HepG2 (cell line): Measurements from ENCODE around the gene RHOT2. TPM values are rescaled to one million over a fixed set of nuclear protein-coding genes. Genes with fewer than 3 reads are reported as not detected.

Source experiments
- FIP1L1 ChIP-seq: fragments of 200-400 bp; formaldehyde crosslinking; IDR thresholded peaks from 2 replicates; pipeline ENCODE4 v1.6.1; 2018; ENCODE audit warnings: low read depth, mild to moderate bottlenecking, low read length, moderate library complexity, borderline replicate concordance; ENCODE audit not compliant: insufficient read depth
- GATA4 ChIP-seq: sonication (generic); IDR thresholded peaks from 2 replicates; pipeline ENCODE4 v1.6.1; 2016; ENCODE audit warnings: antibody characterized with exemption, low read depth, borderline replicate concordance
- HNF1A ChIP-seq, 2 experiments: sonication (generic) in 1 of 2; formaldehyde crosslinking in 1 of 2; IDR thresholded peaks; 2 replicates each; pipeline versions ENCODE4 v1.4.0 to v1.6.1; 2016 to 2020; ENCODE audit warnings: borderline replicate concordance in 1 of 2, low read depth in 1 of 2, mild to moderate bottlenecking in 1 of 2, missing genetic modification reagents in 1 of 2
- HNRNPUL1 ChIP-seq: fragments of 200-400 bp; formaldehyde crosslinking; IDR thresholded peaks from 2 replicates; pipeline ENCODE4 v1.6.1; 2017; ENCODE audit warnings: low read depth, mild to moderate bottlenecking, low read length, moderate library complexity
- SMAD1 ChIP-seq: sonication (generic); formaldehyde crosslinking; IDR thresholded peaks from 2 replicates; pipeline ENCODE4 v1.4.0; 2020; ENCODE audit warnings: missing genetic modification reagents, low read depth, mild to moderate bottlenecking, borderline replicate concordance
- ZNF543 ChIP-seq: sonication (generic); formaldehyde crosslinking; IDR thresholded peaks from 2 replicates; pipeline ENCODE4 v1.4.0; 2020; ENCODE audit warnings: mild to moderate bottlenecking, missing genetic modification reagents
- ZSCAN31 ChIP-seq: sonication (generic); formaldehyde crosslinking; IDR thresholded peaks from 2 replicates; pipeline ENCODE4 v1.5.0; 2020; ENCODE audit warnings: low read depth, mild to moderate bottlenecking, missing genetic modification reagents
- polyA plus RNA-seq, 8 experiments: library from polyadenylated mRNA; depleted of rRNA in 3 of 8; stranded (reverse) in 7 of 8; unstranded in 1 of 8; fragments of >200 nt; fragmentation: Illumina TruSeq in 4 of 8; extraction: Trizol in 4 of 8; gene quantifications; 2 replicates each; pipeline versions ENCODE4 v1.2.1 to v1.2.3, GENCODE V29; 2011 to 2016; ENCODE audit warnings: low read depth in 4 of 8, missing spikeins in 1 of 8, mixed read lengths in 1 of 8; ENCODE audit not compliant: insufficient read depth in 1 of 8
- total RNA-seq, 5 experiments: library from RNA; depleted of rRNA; stranded (reverse); fragments of >200 nt; fragmentation: Illumina TruSeq; extraction: Trizol; gene quantifications; 2 replicates each; pipeline ENCODE4 v1.2.3, GENCODE V29; 2016; ENCODE audit warnings: low read depth in 1 of 5
- TF ChIP-seq, protein P1 (sequence below): sonication (generic); formaldehyde crosslinking; IDR thresholded peaks from 2 replicates; pipeline ENCODE4 v1.5.0; 2020; ENCODE audit warnings: mild to moderate bottlenecking, missing genetic modification reagents, borderline replicate concordance
- TF ChIP-seq, protein P2 (sequence below): sonication (generic); formaldehyde crosslinking; IDR thresholded peaks from 2 replicates; pipeline ENCODE4 v1.5.1; 2020; ENCODE audit warnings: mild to moderate bottlenecking, missing genetic modification reagents, moderate library complexity
- TF ChIP-seq, protein P3 (sequence below): sonication (generic); formaldehyde crosslinking; IDR thresholded peaks from 2 replicates; pipeline ENCODE4 v1.4.0; 2020; ENCODE audit warnings: missing genetic modification reagents
- TF ChIP-seq, protein P4 (sequence below): sonication (generic); formaldehyde crosslinking; IDR thresholded peaks from 2 replicates; pipeline ENCODE4 v1.4.0; 2020; ENCODE audit warnings: low read depth, mild to moderate bottlenecking, missing genetic modification reagents

RHOT2 gene
- total and polyA plus RNA-seq, 2 of the 13 experiments (the other 11 are each of a cell fraction or from before 2014, with no cell fraction given) = 63.6 to 76.9 TPM

GRCh38 chr16:714558-715476 is 46.9 kb downstream of the RHOT2 start, which contains the start of gene METRN (continued):
- TF ChIP-seq, protein P1, sequence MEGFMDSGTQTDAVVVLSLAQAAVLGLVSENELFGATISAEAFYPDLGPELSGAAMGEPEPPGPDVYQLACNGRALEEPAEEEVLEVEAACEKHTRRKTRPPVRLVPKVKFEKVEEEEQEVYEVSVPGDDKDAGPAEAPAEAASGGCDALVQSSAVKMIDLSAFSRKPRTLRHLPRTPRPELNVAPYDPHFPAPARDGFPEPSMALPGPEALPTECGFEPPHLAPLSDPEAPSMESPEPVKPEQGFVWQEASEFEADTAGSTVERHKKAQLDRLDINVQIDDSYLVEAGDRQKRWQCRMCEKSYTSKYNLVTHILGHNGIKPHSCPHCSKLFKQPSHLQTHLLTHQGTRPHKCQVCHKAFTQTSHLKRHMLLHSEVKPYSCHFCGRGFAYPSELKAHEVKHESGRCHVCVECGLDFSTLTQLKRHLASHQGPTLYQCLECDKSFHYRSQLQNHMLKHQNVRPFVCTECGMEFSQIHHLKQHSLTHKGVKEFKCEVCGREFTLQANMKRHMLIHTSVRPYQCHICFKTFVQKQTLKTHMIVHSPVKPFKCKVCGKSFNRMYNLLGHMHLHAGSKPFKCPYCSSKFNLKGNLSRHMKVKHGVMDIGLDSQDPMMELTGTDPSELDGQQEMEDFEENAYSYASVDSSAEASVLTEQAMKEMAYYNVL = no peak
- TF ChIP-seq, protein P2, sequence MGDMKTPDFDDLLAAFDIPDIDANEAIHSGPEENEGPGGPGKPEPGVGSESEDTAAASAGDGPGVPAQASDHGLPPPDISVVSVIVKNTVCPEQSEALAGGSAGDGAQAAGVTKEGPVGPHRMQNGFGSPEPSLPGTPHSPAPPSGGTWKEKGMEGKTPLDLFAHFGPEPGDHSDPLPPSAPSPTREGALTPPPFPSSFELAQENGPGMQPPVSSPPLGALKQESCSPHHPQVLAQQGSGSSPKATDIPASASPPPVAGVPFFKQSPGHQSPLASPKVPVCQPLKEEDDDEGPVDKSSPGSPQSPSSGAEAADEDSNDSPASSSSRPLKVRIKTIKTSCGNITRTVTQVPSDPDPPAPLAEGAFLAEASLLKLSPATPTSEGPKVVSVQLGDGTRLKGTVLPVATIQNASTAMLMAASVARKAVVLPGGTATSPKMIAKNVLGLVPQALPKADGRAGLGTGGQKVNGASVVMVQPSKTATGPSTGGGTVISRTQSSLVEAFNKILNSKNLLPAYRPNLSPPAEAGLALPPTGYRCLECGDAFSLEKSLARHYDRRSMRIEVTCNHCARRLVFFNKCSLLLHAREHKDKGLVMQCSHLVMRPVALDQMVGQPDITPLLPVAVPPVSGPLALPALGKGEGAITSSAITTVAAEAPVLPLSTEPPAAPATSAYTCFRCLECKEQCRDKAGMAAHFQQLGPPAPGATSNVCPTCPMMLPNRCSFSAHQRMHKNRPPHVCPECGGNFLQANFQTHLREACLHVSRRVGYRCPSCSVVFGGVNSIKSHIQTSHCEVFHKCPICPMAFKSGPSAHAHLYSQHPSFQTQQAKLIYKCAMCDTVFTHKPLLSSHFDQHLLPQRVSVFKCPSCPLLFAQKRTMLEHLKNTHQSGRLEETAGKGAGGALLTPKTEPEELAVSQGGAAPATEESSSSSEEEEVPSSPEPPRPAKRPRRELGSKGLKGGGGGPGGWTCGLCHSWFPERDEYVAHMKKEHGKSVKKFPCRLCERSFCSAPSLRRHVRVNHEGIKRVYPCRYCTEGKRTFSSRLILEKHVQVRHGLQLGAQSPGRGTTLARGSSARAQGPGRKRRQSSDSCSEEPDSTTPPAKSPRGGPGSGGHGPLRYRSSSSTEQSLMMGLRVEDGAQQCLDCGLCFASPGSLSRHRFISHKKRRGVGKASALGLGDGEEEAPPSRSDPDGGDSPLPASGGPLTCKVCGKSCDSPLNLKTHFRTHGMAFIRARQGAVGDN (CRISPR knock-in tag) = peak; percentile 78
- no peak for TF ChIP-seq ZSCAN31 (CRISPR knock-in tag)
- TF ChIP-seq, protein P3, sequence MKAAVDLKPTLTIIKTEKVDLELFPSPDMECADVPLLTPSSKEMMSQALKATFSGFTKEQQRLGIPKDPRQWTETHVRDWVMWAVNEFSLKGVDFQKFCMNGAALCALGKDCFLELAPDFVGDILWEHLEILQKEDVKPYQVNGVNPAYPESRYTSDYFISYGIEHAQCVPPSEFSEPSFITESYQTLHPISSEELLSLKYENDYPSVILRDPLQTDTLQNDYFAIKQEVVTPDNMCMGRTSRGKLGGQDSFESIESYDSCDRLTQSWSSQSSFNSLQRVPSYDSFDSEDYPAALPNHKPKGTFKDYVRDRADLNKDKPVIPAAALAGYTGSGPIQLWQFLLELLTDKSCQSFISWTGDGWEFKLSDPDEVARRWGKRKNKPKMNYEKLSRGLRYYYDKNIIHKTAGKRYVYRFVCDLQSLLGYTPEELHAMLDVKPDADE (CRISPR knock-in tag) = no peak
- TF ChIP-seq FIP1L1 = no peak
- no peak for TF ChIP-seq ZNF543
- no peak for TF ChIP-seq HNRNPUL1
- no peak for TF ChIP-seq HNF1A (IDR thresholded peaks at IDR 0.05; ENCODE audit: low read depth)
- TF ChIP-seq HNF1A (CRISPR knock-in tag; IDR thresholded peaks at IDR 0.05; ENCODE audit: borderline replicate concordance) = no peak
- TF ChIP-seq, protein P4, sequence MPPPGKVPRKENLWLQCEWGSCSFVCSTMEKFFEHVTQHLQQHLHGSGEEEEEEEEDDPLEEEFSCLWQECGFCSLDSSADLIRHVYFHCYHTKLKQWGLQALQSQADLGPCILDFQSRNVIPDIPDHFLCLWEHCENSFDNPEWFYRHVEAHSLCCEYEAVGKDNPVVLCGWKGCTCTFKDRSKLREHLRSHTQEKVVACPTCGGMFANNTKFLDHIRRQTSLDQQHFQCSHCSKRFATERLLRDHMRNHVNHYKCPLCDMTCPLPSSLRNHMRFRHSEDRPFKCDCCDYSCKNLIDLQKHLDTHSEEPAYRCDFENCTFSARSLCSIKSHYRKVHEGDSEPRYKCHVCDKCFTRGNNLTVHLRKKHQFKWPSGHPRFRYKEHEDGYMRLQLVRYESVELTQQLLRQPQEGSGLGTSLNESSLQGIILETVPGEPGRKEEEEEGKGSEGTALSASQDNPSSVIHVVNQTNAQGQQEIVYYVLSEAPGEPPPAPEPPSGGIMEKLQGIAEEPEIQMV (CRISPR knock-in tag) = no peak; the same call in 1 of the 2 replicates
- no peak for TF ChIP-seq SMAD1 (CRISPR knock-in tag)
- TF ChIP-seq GATA4 = no peak
